ENCODE measurements around the gene OCRL. TPM values are rescaled to one million over a fixed set of nuclear protein-coding genes. Genes with fewer than 3 reads are reported as not detected.

OCRL gene
- total RNA-seq, 1 experiment from 2014 or later: 25.4 TPM

- TF ChIP-seq EZH2 (IDR thresholded peaks at IDR 0.05; ENCODE audit: borderline replicate concordance, low read depth, low read length, poor library complexity, severe bottlenecking): no peak
- TF ChIP-seq, protein P1, sequence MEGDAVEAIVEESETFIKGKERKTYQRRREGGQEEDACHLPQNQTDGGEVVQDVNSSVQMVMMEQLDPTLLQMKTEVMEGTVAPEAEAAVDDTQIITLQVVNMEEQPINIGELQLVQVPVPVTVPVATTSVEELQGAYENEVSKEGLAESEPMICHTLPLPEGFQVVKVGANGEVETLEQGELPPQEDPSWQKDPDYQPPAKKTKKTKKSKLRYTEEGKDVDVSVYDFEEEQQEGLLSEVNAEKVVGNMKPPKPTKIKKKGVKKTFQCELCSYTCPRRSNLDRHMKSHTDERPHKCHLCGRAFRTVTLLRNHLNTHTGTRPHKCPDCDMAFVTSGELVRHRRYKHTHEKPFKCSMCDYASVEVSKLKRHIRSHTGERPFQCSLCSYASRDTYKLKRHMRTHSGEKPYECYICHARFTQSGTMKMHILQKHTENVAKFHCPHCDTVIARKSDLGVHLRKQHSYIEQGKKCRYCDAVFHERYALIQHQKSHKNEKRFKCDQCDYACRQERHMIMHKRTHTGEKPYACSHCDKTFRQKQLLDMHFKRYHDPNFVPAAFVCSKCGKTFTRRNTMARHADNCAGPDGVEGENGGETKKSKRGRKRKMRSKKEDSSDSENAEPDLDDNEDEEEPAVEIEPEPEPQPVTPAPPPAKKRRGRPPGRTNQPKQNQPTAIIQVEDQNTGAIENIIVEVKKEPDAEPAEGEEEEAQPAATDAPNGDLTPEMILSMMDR (conservative IDR thresholded peaks at IDR 0.05; ENCODE audit: low read depth, low read length): no peak
- peaks cover 37% of the 10 kb centered on the region for H3K36me3 ChIP-seq (ENCODE audit: insufficient read depth, low read length, poor library complexity, severe bottlenecking)
- no peaks in the 10 kb centered on the region for H3K27me3 ChIP-seq (replicated peaks; ENCODE audit: insufficient read depth, low read depth, low read length, poor library complexity)
- POLR2A ChIA-PET (ENCODE audit: low non-redundant PET): no interaction called here
- no peak overlapping the region for H3K4me3 ChIP-seq (ENCODE audit: low read depth, low read length, poor library complexity, severe bottlenecking)
- no peak for DNase-seq (ENCODE audit: low spot score)
- CTCF ChIA-PET: no interaction called here
- H3K4me1 ChIP-seq (ENCODE audit: insufficient read depth, low read length, poor library complexity, severe bottlenecking): no peaks in the 10 kb centered on the region
- no TSS peak for BruUV-seq (replicated peaks)
- no peak overlapping the region for H3K27ac ChIP-seq (ENCODE audit: low read depth, low read length, poor library complexity, severe bottlenecking)
- H3K9me3 ChIP-seq (ENCODE audit: low read depth, low read length, poor library complexity, severe bottlenecking): no peaks in the 10 kb centered on the region
- intact Hi-C loops (cut with micrococcal nuclease; ENCODE audit: unreplicated experiment): no loop called here
These were observed 45.2 kb upstream of the OCRL start for GRCh38 chrX:129494887-129495286.

DNA sequence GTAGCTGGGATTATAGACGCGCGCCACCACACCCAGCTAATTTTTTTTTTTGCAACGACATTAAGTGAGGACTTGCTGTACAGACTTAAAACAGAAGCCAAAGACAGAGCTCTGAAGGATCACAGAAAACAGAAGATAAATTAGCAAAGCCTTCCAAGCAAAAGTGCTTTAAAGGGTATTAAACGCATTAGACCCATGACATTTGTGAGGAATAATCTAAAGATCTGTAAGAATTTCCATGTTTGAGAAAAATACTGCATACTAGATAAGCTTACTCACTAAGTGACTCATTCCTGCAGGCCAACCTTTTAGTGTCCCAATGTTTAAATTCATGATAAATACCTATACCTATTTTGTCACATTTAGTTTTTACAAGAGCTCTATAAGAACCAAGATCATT, 44.2 kb upstream of the OCRL start:
- no peak for DNase-seq (ENCODE audit: low spot score)
- intact Hi-C loops (cut with micrococcal nuclease; ENCODE audit: unreplicated experiment): no loop called here
- no peak overlapping the region for H3K27ac ChIP-seq (ENCODE audit: low read depth, low read length, poor library complexity, severe bottlenecking)
- ChIA-PET CTCF (no interaction called here), POLR2A (ENCODE audit: low non-redundant PET) (no interaction called here)
- H3K4me1 ChIP-seq (ENCODE audit: insufficient read depth, low read length, poor library complexity, severe bottlenecking): no peaks in the 10 kb centered on the region
- no peaks in the 10 kb centered on the region for H3K27me3 ChIP-seq (replicated peaks; ENCODE audit: insufficient read depth, low read depth, low read length, poor library complexity)
- H3K4me3 ChIP-seq (ENCODE audit: low read depth, low read length, poor library complexity, severe bottlenecking): no peak overlapping the region
- TF ChIP-seq EZH2 (IDR thresholded peaks at IDR 0.05; ENCODE audit: borderline replicate concordance, low read depth, low read length, poor library complexity, severe bottlenecking): no peak
- TF ChIP-seq, protein P1 (conservative IDR thresholded peaks at IDR 0.05; ENCODE audit: low read depth, low read length): no peak
- peaks cover 36% of the 10 kb centered on the region for H3K36me3 ChIP-seq (ENCODE audit: insufficient read depth, low read length, poor library complexity, severe bottlenecking)
- H3K9me3 ChIP-seq (ENCODE audit: low read depth, low read length, poor library complexity, severe bottlenecking): no peaks in the 10 kb centered on the region
- BruUV-seq (replicated peaks): no TSS peak

DNA sequence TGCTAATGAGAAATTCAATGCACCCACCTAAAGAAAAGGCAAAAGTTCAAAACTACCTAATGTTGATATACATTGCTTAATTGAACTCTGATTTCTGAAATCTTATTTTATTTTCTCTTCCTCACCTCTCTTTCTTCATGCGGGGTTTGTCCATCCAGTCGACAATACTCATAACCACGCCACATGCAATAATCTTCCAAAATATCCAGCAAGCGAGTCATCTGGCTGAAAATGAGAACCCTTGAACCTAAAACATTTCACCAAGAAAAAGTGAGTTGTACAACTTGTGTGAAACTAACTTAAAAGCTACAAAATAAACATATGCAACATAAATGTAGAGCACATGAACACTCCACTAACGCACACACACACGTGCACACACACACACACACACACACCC, 43.4 kb upstream of the OCRL start:
- H3K27ac ChIP-seq (ENCODE audit: low read depth, low read length, poor library complexity, severe bottlenecking): no peak overlapping the region

More for the DNA sequence above, 43.4 kb upstream of the OCRL start:
- no peak for TF ChIP-seq EZH2 (IDR thresholded peaks at IDR 0.05; ENCODE audit: borderline replicate concordance, low read depth, low read length, poor library complexity, severe bottlenecking)
- TF ChIP-seq, protein P1 (conservative IDR thresholded peaks at IDR 0.05; ENCODE audit: low read depth, low read length): no peak
- intact Hi-C loops (cut with micrococcal nuclease; ENCODE audit: unreplicated experiment): no loop called here
- POLR2A ChIA-PET (ENCODE audit: low non-redundant PET): no interaction called here
- CTCF ChIA-PET: no interaction called here
- DNase-seq (ENCODE audit: low spot score): no peak
- no peaks in the 10 kb centered on the region for H3K4me1 ChIP-seq (ENCODE audit: insufficient read depth, low read length, poor library complexity, severe bottlenecking)
- H3K36me3 ChIP-seq (ENCODE audit: insufficient read depth, low read length, poor library complexity, severe bottlenecking): peaks cover 31% of the 10 kb centered on the region
- no peaks in the 10 kb centered on the region for H3K27me3 ChIP-seq (replicated peaks; ENCODE audit: insufficient read depth, low read depth, low read length, poor library complexity)
- H3K9me3 ChIP-seq (ENCODE audit: low read depth, low read length, poor library complexity, severe bottlenecking): no peaks in the 10 kb centered on the region
- BruUV-seq (replicated peaks): no TSS peak
- no peak overlapping the region for H3K4me3 ChIP-seq (ENCODE audit: low read depth, low read length, poor library complexity, severe bottlenecking)
